ENCODE results near the gene OST4.
"Not testable (repeated sequence)": the region's sequence is repeated elsewhere in the genome, so short reads cannot be mapped to it uniquely, and the experiment has no call there.

Gene OST4

GRCh38 chr2:27079233-27080139, 8.0 kb upstream of the OST4 start:
- no peak for DNase-seq (ENCODE audit: low read depth in 2 of 2)

GRCh38 chr2:27078267-27079194, 7.1 kb upstream of the OST4 start, which contains the start of gene EMILIN1:
Gene EMILIN1 (plus strand): TSS chr2:27078615. CDS start chr2:27079066, 451 bp downstream.
- DNase-seq (ENCODE audit: low read depth in 2 of 2) = no peak

- DNase-seq (ENCODE audit: low read depth in 2 of 2) = no peak
These were observed 5.8 kb upstream of the OST4 start for GRCh38 chr2:27077231-27077630.

GRCh38 chr2:27076323-27076722, 4.9 kb upstream of the OST4 start:
- DNase-seq (ENCODE audit: low read depth in 2 of 2) = no peak

- DNase-seq (ENCODE audit: low read depth in 2 of 2) = not testable (repeated sequence)
These were observed 4.1 kb upstream of the OST4 start for GRCh38 chr2:27075566-27075871.

- DNase-seq (ENCODE audit: low read depth in 2 of 2) = peak in 1 of 2 donors; percentile 30
These were observed 3.5 kb upstream of the OST4 start for GRCh38 chr2:27074738-27075565.

GRCh38 chr2:27073782-27074181, 2.3 kb upstream of the OST4 start:
- DNase-seq (ENCODE audit: low read depth in 2 of 2) = no peak

GRCh38 chr2:27072920-27073319, 1.5 kb upstream of the OST4 start:
- no peak for DNase-seq (ENCODE audit: low read depth in 2 of 2)

GRCh38 chr2:27071990-27072830, 756 bp upstream of the OST4 start:
- peak in 1 of 2 donors; percentile 27 for DNase-seq (ENCODE audit: low read depth in 2 of 2)

GRCh38 chr2:27070653-27071276, 689 bp downstream of the OST4 start:
- no peak for DNase-seq (ENCODE audit: low read depth in 2 of 2)

GRCh38 chr2:27069961-27070618, 1.4 kb downstream of the OST4 start:
- DNase-seq (ENCODE audit: low read depth in 2 of 2) = no peak

GRCh38 chr2:27069436-27069835, 2.0 kb downstream of the OST4 start:
- DNase-seq (ENCODE audit: low read depth in 2 of 2) = no peak

- no peak for DNase-seq (ENCODE audit: low read depth in 2 of 2)
These were observed 4.1 kb downstream of the OST4 start for GRCh38 chr2:27067385-27067784.

- no peak for DNase-seq (ENCODE audit: low read depth in 2 of 2)
These were observed 6.3 kb downstream of the OST4 start for GRCh38 chr2:27065128-27065527.

- DNase-seq (ENCODE audit: low read depth in 2 of 2) = no peak
These were observed 11.1 kb downstream of the OST4 start for GRCh38 chr2:27060323-27060722.

- DNase-seq (ENCODE audit: low read depth in 2 of 2) = no peak
These were observed 12.2 kb downstream of the OST4 start for GRCh38 chr2:27059141-27059820.

GRCh38 chr2:27058210-27058609, 13.2 kb downstream of the OST4 start:
- no peak for DNase-seq (ENCODE audit: low read depth in 2 of 2)

- DNase-seq (ENCODE audit: low read depth in 2 of 2) = no peak
These were observed 14.3 kb downstream of the OST4 start for GRCh38 chr2:27057184-27057583.

GRCh38 chr2:27054721-27055120, 16.7 kb downstream of the OST4 start:
- no peak for DNase-seq (ENCODE audit: low read depth in 2 of 2)

Measured in stimulated activated CD8-positive, alpha-beta memory T cell treated with anti-CD3 and anti-CD28 coated beads, Interleukin-7, amount 100 ng/mL, for 4 hours (primary cell).